HEK293 (cell line): ENCODE data around the gene MCU.
A peak's percentile ranks its signal among the peaks of the same experiment; 100 is the strongest.

ENCODE experiments used
- CTCF ChIA-PET: fragments of 350-600 bp; formaldehyde crosslinking; extraction: SDS; loops from one replicate; lab custom pipeline; 2021; ENCODE audit warnings: antibody characterized with exemption; lab: Yijun Ruan, JAX
- POLR2A ChIA-PET: fragments of 300-600 bp; formaldehyde crosslinking; extraction: SDS; loops from one replicate; lab custom pipeline; 2020; ENCODE audit warnings: antibody characterized with exemption, inconsistent platforms; lab: Yijun Ruan, JAX
- H3K27ac ChIP-seq: fragments of 200-500 bp; sonication (Bioruptor generic); 2 replicates; pipeline ENCODE4 v1.5.1; 2014; ENCODE audit warnings: low read depth, low read length, control low read depth, inconsistent platforms; ENCODE audit errors: extremely low read depth
- H3K36me3 ChIP-seq, 2 experiments: fragments of 200-500 bp in 1 of 2; sonication (Bioruptor generic) in 1 of 2; 1 replicate in 1 of 2; 2 replicates in 1 of 2; pipeline ENCODE4 v1.5.1; 2014 to 2017; ENCODE audit warnings: inconsistent platforms in 2 of 2, low read length in 2 of 2; ENCODE audit not compliant: control insufficient read depth in 2 of 2, insufficient read depth in 1 of 2
- H3K4me1 ChIP-seq: fragments of 200-500 bp; sonication (Bioruptor generic); 2 replicates; pipeline ENCODE4 v1.5.1; 2014; ENCODE audit warnings: mild to moderate bottlenecking, low read length, inconsistent platforms; ENCODE audit not compliant: control insufficient read depth, insufficient read depth
- H3K4me3 ChIP-seq: 2 replicates; pipeline ENCODE4 v1.5.1; 2011; ENCODE audit warnings: low read depth, mild to moderate bottlenecking, control low read depth, low read length, moderate library complexity
- H3K9me3 ChIP-seq: fragments of 200-500 bp; sonication (Bioruptor generic); 2 replicates; pipeline ENCODE4 v1.5.1; 2014; ENCODE audit warnings: low read depth, low read length, inconsistent platforms; ENCODE audit not compliant: control insufficient read depth, insufficient read depth
- EGR2 ChIP-seq: fragments of 450-650 bp; formaldehyde crosslinking; IDR thresholded peaks from 2 replicates; pipeline ENCODE4 v1.5.1; 2016; ENCODE audit warnings: low read depth, missing biosample characterization, missing genetic modification characterization
- GFI1B ChIP-seq: fragments of 450-650 bp; formaldehyde crosslinking; IDR thresholded peaks from 2 replicates; pipeline ENCODE4 v1.5.1; 2016; ENCODE audit warnings: missing biosample characterization, missing genetic modification characterization
- IKZF3 ChIP-seq: fragments of 450-650 bp; IDR thresholded peaks from 2 replicates; pipeline ENCODE4 v1.5.0; 2018; ENCODE audit warnings: missing biosample characterization, mild to moderate bottlenecking, missing genetic modification characterization, moderate library complexity
- PRDM10 ChIP-seq: fragments of 450-650 bp; formaldehyde crosslinking; IDR thresholded peaks from 2 replicates; pipeline ENCODE4 v1.5.1; 2016; ENCODE audit warnings: missing biosample characterization, missing genetic modification characterization
- SALL2 ChIP-seq: fragments of 450-650 bp; formaldehyde crosslinking; IDR thresholded peaks from 2 replicates; pipeline ENCODE4 v1.5.0; 2017; ENCODE audit warnings: missing biosample characterization, mild to moderate bottlenecking, missing genetic modification characterization, borderline replicate concordance
- SP2 ChIP-seq: fragments of 450-650 bp; formaldehyde crosslinking; IDR thresholded peaks from 2 replicates; pipeline ENCODE4 v1.5.1; 2016; ENCODE audit warnings: missing biosample characterization, missing genetic modification characterization
- ZBTB1 ChIP-seq: fragments of 450-650 bp; formaldehyde crosslinking; IDR thresholded peaks from 2 replicates; pipeline ENCODE4 v1.5.1; 2016; ENCODE audit warnings: missing biosample characterization, missing genetic modification characterization
- ZBTB17 ChIP-seq: fragments of 450-650 bp; formaldehyde crosslinking; IDR thresholded peaks from 2 replicates; pipeline ENCODE4 v1.5.1; 2016; ENCODE audit warnings: missing biosample characterization, missing genetic modification characterization
- ZBTB20 ChIP-seq: fragments of 450-650 bp; formaldehyde crosslinking; IDR thresholded peaks from 2 replicates; pipeline ENCODE4 v1.5.1; 2016; ENCODE audit warnings: missing biosample characterization, missing genetic modification characterization
- ZBTB26 ChIP-seq: fragments of 450-650 bp; formaldehyde crosslinking; optimal IDR thresholded peaks from 2 replicates; pipeline ENCODE3; 2016; ENCODE audit warnings: missing biosample characterization, mild to moderate bottlenecking, missing genetic modification characterization
- ZBTB7A ChIP-seq: fragments of 450-650 bp; formaldehyde crosslinking; IDR thresholded peaks from 2 replicates; pipeline ENCODE4 v1.5.1; 2016; ENCODE audit warnings: low read depth, missing biosample characterization, missing genetic modification characterization
- ZFP3 ChIP-seq: fragments of 450-650 bp; formaldehyde crosslinking; IDR thresholded peaks from 2 replicates; pipeline ENCODE4 v1.5.1; 2016; ENCODE audit warnings: low read depth, missing biosample characterization, missing genetic modification characterization
- ZNF112 ChIP-seq: fragments of 450-650 bp; formaldehyde crosslinking; IDR thresholded peaks from 2 replicates; pipeline ENCODE4 v1.5.0; 2017; ENCODE audit warnings: missing biosample characterization, missing genetic modification characterization
- ZNF211 ChIP-seq: fragments of 450-650 bp; formaldehyde crosslinking; IDR thresholded peaks from 2 replicates; pipeline ENCODE4 v1.5.1; 2016; ENCODE audit warnings: low read depth, missing biosample characterization, missing genetic modification characterization
- ZNF221 ChIP-seq: fragments of 450-650 bp; formaldehyde crosslinking; IDR thresholded peaks from 2 replicates; pipeline ENCODE4 v1.5.1; 2017; ENCODE audit warnings: missing biosample characterization, missing genetic modification characterization, borderline replicate concordance
- ZNF366 ChIP-seq: fragments of 450-650 bp; formaldehyde crosslinking; conservative IDR thresholded peaks from 2 replicates; pipeline ENCODE4 v1.5.1; 2016; ENCODE audit warnings: missing biosample characterization, missing genetic modification characterization
- ZNF37A ChIP-seq: fragments of 450-650 bp; IDR thresholded peaks from 2 replicates; pipeline ENCODE4 v1.5.1; 2018; ENCODE audit warnings: missing biosample characterization, missing genetic modification characterization
- ZNF473 ChIP-seq: fragments of 450-650 bp; formaldehyde crosslinking; IDR thresholded peaks from 2 replicates; pipeline ENCODE4 v1.5.1; 2017; ENCODE audit warnings: missing biosample characterization, missing genetic modification characterization
- ZNF544 ChIP-seq: fragments of 450-650 bp; formaldehyde crosslinking; IDR thresholded peaks from 2 replicates; pipeline ENCODE4 v1.5.0; 2017; ENCODE audit warnings: missing biosample characterization, missing genetic modification characterization
- ZNF561 ChIP-seq: fragments of 450-650 bp; IDR thresholded peaks from 2 replicates; pipeline ENCODE4 v1.5.1; 2018; ENCODE audit warnings: missing biosample characterization, missing genetic modification characterization, borderline replicate concordance
- ZNF600 ChIP-seq: fragments of 450-650 bp; formaldehyde crosslinking; IDR thresholded peaks from 2 replicates; pipeline ENCODE4 v1.5.1; 2016; ENCODE audit warnings: missing biosample characterization, missing genetic modification characterization
- ZNF623 ChIP-seq: fragments of 450-650 bp; formaldehyde crosslinking; IDR thresholded peaks from 2 replicates; pipeline ENCODE4 v1.5.1; 2016; ENCODE audit warnings: missing biosample characterization, missing genetic modification characterization
- ZNF670 ChIP-seq: fragments of 450-650 bp; formaldehyde crosslinking; IDR thresholded peaks from 2 replicates; pipeline ENCODE4 v1.5.1; 2016; ENCODE audit warnings: missing biosample characterization, missing genetic modification characterization, low read depth
- ZNF791 ChIP-seq: fragments of 450-650 bp; formaldehyde crosslinking; IDR thresholded peaks from 2 replicates; pipeline ENCODE4 v1.5.1; 2016; ENCODE audit warnings: missing biosample characterization, missing genetic modification characterization
- ZNF830 ChIP-seq: fragments of 450-650 bp; IDR thresholded peaks from 2 replicates; pipeline ENCODE4 v1.5.0; 2018; ENCODE audit warnings: missing biosample characterization, missing genetic modification characterization, low read depth, mild to moderate bottlenecking, moderate library complexity
- TF ChIP-seq, protein P1 (sequence below): fragments of 450-650 bp; formaldehyde crosslinking; IDR thresholded peaks from 2 replicates; pipeline ENCODE4 v1.5.1; 2016; ENCODE audit warnings: missing biosample characterization, missing genetic modification characterization, low read depth
- TF ChIP-seq, protein P2 (sequence below): fragments of 450-650 bp; formaldehyde crosslinking; IDR thresholded peaks from 2 replicates; pipeline ENCODE4 v1.5.1; 2016; ENCODE audit warnings: missing biosample characterization, missing genetic modification characterization
- TF ChIP-seq, protein P3 (sequence below): IDR thresholded peaks from 2 replicates; pipeline ENCODE4 v1.6.1; 2011; ENCODE audit warnings: mild to moderate bottlenecking, low read depth, low read length, borderline replicate concordance

MCU gene

GRCh38 chr10:72735288-72735936 lies 43.5 kb downstream of the MCU start (continued):
- TF ChIP-seq GFI1B (tag by site-specific recombination): no peak
- no peak for TF ChIP-seq ZFP3 (tag by site-specific recombination)
- no peak for TF ChIP-seq ZNF366 (tag by site-specific recombination)
- no peak for TF ChIP-seq EGR2 (tag by site-specific recombination)
- TF ChIP-seq ZNF112 (tag by site-specific recombination): no peak
- TF ChIP-seq, protein P1, sequence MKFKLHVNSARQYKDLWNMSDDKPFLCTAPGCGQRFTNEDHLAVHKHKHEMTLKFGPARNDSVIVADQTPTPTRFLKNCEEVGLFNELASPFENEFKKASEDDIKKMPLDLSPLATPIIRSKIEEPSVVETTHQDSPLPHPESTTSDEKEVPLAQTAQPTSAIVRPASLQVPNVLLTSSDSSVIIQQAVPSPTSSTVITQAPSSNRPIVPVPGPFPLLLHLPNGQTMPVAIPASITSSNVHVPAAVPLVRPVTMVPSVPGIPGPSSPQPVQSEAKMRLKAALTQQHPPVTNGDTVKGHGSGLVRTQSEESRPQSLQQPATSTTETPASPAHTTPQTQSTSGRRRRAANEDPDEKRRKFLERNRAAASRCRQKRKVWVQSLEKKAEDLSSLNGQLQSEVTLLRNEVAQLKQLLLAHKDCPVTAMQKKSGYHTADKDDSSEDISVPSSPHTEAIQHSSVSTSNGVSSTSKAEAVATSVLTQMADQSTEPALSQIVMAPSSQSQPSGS (tag by site-specific recombination): no peak
- TF ChIP-seq ZNF211 (tag by site-specific recombination): no peak
- TF ChIP-seq, protein P2, sequence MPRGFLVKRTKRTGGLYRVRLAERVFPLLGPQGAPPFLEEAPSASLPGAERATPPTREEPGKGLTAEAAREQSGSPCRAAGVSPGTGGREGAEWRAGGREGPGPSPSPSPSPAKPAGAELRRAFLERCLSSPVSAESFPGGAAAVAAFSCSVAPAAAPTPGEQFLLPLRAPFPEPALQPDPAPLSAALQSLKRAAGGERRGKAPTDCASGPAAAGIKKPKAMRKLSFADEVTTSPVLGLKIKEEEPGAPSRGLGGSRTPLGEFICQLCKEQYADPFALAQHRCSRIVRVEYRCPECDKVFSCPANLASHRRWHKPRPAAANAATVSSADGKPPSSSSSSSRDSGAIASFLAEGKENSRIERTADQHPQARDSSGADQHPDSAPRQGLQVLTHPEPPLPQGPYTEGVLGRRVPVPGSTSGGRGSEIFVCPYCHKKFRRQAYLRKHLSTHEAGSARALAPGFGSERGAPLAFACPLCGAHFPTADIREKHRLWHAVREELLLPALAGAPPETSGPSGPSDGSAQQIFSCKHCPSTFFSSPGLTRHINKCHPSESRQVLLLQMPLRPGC (tag by site-specific recombination): no peak

DNA sequence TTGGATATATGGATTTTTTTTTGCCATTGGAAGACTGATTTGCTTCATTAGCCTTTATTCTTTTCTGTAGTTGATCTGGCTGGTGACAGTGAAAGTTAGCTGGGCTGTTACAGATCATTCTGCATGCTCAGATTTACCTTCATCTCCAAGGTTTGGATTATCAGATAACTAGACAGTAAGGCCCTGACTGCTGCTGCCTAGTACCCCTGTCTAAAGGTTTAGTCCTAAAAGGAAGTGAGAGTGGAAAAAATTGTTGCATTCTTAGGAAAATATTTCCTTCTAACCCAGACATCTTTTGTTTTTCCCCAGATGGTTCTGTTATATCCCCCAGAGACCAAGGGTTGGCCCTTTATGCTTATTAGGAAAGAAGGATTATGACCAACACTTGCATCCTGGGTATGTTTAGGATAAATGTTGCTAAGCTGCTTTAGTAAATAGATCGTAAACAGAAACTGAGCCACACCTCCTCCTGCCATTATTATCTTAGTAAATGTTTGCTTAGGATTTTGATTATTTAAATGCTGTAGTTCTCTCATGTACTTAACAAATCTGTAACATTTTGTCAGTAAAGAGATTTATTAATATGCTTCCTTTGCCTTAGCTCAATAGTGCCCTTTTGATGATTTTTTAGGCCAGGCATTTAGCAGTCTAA lies 44.4 kb downstream of the MCU start:
- Histone ChIP-seq H3K27ac (no peak overlapping the region), H3K36me3 (no peaks in the 10 kb centered on the region), H3K9me3 (no peaks in the 10 kb centered on the region), H3K4me1 (peaks cover 22% of the 10 kb centered on the region), H3K4me3 (no peak overlapping the region)
- CTCF ChIA-PET: no interaction called here
- POLR2A ChIA-PET: no interaction called here
- TF ChIP-seq ZBTB20 (no peak), PRDM10 (peak; percentile 30; the same call in 1 of the 2 replicates), SALL2 (no peak), ZNF791 (tag by site-specific recombination) (no peak), ZNF600 (0 out of 2 replicates have a peak, but pooled peaks have one; percentile 26), ZNF544 (tag by site-specific recombination) (no peak), ZNF366 (tag by site-specific recombination) (0 out of 2 replicates have a peak, but pooled peaks have one; percentile 23), SP2 (no peak), ZBTB1 (tag by site-specific recombination) (no peak), ZBTB7A (tag by site-specific recombination) (no peak), IKZF3 (tag by site-specific recombination) (peak; percentile 55; the same call in 1 of the 2 replicates), ZNF561 (tag by site-specific recombination) (no peak), ZBTB26 (tag by site-specific recombination) (no peak), ZNF670 (no peak), ZNF221 (tag by site-specific recombination) (no peak), ZBTB17 (tag by site-specific recombination) (no peak; the same call in 1 of the 2 replicates), ZNF623 (no peak), ZNF830 (no peak), ZNF37A (no peak), ZNF473 (tag by site-specific recombination) (no peak)
- TF ChIP-seq, protein P3, sequence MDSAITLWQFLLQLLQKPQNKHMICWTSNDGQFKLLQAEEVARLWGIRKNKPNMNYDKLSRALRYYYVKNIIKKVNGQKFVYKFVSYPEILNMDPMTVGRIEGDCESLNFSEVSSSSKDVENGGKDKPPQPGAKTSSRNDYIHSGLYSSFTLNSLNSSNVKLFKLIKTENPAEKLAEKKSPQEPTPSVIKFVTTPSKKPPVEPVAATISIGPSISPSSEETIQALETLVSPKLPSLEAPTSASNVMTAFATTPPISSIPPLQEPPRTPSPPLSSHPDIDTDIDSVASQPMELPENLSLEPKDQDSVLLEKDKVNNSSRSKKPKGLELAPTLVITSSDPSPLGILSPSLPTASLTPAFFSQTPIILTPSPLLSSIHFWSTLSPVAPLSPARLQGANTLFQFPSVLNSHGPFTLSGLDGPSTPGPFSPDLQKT: no peak
